Measurements from ENCODE around the gene ZBTB43.

DNA sequence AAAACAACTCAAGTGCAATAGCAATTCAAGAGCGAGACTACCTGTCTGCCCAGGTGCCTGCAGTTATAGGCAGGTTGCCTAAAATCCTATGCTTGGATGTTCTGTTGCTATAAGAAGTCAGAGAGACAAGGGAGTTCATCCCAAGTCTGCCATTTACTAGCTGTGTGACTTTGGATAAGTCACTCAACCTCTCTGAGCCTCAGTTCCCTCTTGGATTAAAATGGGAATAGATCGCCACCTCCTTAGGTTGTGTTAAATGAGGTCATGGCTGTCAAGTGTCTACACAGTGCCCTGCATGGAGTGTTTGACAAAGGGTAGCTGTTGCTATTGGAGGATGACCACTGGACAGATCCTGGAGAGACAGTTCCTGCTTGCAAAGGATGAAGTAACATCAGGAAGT lies 54.3 kb downstream of the ZBTB43 start:
- TF ChIP-seq, protein P1, sequence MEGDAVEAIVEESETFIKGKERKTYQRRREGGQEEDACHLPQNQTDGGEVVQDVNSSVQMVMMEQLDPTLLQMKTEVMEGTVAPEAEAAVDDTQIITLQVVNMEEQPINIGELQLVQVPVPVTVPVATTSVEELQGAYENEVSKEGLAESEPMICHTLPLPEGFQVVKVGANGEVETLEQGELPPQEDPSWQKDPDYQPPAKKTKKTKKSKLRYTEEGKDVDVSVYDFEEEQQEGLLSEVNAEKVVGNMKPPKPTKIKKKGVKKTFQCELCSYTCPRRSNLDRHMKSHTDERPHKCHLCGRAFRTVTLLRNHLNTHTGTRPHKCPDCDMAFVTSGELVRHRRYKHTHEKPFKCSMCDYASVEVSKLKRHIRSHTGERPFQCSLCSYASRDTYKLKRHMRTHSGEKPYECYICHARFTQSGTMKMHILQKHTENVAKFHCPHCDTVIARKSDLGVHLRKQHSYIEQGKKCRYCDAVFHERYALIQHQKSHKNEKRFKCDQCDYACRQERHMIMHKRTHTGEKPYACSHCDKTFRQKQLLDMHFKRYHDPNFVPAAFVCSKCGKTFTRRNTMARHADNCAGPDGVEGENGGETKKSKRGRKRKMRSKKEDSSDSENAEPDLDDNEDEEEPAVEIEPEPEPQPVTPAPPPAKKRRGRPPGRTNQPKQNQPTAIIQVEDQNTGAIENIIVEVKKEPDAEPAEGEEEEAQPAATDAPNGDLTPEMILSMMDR (IDR thresholded peaks at IDR 0.05 in 8 of 11, conservative IDR thresholded peaks at IDR 0.05 in 3 of 11): no peak
- TF ChIP-seq POLR2A (IDR thresholded peaks at IDR 0.05): no peak
- TF ChIP-seq POLR2AphosphoS5 (IDR thresholded peaks at IDR 0.05): no peak

All from spleen (tissue), 7 donors.